Measurements from ENCODE around the gene RBM46.

Gene RBM46, protein sequence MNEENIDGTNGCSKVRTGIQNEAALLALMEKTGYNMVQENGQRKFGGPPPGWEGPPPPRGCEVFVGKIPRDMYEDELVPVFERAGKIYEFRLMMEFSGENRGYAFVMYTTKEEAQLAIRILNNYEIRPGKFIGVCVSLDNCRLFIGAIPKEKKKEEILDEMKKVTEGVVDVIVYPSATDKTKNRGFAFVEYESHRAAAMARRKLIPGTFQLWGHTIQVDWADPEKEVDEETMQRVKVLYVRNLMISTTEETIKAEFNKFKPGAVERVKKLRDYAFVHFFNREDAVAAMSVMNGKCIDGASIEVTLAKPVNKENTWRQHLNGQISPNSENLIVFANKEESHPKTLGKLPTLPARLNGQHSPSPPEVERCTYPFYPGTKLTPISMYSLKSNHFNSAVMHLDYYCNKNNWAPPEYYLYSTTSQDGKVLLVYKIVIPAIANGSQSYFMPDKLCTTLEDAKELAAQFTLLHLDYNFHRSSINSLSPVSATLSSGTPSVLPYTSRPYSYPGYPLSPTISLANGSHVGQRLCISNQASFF

DNA sequence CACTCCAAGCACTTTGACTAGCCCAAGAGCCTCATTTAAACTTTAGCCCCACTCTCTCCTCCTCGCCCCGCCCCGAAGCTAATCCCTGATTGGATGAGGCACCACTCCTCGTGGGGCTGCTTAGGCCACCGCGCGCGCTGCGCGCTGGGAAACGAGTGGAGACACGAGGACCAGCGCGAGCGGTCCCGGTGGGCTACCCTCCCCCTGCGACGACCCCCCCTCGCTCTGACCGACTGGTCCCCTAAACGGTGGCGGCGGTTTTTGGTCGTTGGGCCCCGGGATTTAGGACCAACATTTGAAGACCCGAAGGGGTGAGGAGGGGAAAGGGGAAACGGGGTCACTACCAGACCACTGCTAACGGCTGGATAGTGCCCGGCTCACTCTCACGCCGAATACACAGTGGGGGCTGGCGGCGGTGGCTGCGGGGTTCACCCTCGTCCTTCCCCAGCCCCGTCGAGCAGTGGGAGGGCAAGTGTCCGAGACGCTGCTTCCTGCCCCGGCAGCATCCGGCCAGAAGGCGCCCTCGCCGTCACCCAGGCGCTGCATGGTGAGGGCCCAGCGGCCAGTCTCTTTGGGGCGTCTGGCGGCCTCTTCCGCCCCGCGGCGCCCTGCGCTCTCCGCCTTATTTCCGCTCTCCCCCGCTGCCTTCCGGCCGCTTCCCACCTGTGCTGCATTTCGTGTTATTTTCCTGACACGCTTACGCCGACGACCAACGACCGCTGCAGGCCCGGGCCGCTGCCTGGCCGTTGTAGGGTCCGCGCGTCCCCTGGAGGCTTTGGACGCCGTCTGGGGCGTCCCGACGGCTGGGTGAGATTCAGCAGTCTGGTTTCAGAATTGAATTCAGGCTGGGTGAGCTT lies at the start of gene RBM46:
Gene RBM46, plus strand, starts transcription at position 147 of the 857 bp plus-strand sequence. CDS start 15,481 bp downstream, outside the sequence.
- DNase-seq (ENCODE audit: low read depth) = no peak

DNA sequence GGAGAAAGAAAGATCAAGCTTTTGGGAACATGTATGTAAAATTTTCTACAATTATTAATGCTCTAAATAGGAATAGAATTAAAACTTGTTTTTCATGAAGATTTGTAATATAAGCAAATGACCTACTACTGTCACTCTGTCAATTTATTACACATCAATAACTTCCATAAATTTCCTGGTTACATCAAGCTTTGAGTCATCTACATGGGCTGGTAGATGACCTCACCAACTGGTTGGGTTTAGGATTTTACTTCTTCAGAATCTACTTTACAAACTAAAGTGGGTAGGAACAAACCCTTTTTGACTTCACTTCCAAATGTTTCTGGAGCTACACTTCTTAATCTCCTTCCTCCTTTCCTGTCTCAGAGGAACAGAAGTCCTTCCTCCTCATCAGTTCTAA lies 49.3 kb upstream of the RBM46 start:
- no peak for DNase-seq (ENCODE audit: low read depth)

GRCh38 chr4:154732669-154733068 lies 48.4 kb upstream of the RBM46 start:
- no peak for DNase-seq (ENCODE audit: low read depth)

DNA sequence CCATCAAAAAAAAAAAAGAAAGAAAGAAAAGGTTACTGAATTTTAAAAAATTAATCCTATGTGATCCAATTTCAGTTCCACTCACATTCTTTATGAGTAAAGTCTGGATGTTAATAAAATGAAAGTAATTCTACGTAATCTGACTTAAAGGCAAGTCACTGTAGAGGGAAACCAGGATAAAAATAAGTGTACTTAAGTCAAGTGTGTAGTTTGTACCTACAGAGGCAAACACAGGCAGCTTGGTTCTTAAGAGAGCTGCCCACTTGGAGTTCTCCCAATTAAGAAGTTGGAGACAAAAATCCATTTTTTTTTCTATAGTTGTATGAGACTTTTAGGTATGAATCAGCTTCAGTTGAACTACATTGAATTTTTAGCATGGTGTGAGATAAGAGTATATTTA lies 44.3 kb upstream of the RBM46 start:
- no peak for DNase-seq (ENCODE audit: low read depth)

GRCh38 chr4:154738426-154738825 lies 42.6 kb upstream of the RBM46 start:
- DNase-seq (ENCODE audit: low read depth) = no peak

DNA sequence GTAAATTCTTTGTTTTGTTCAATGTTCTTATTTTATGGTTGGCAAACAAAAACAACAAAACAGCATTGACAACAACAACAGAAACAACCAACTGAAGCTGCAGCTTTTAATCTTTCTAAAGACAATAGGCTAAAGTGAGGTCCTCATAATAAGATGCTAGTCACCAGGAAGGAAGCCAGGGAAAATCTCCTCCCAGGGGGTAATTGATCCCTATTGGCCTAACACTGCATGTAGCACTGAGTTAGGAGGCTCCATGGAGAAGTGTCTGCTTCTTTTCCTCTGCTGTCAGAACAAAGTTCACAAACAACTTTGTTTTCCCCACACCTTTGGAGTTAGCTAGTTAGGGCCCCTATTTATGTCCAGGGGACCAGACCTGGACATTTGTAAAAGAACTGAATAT lies 42.0 kb upstream of the RBM46 start:
- no peak for DNase-seq (ENCODE audit: low read depth)

DNA sequence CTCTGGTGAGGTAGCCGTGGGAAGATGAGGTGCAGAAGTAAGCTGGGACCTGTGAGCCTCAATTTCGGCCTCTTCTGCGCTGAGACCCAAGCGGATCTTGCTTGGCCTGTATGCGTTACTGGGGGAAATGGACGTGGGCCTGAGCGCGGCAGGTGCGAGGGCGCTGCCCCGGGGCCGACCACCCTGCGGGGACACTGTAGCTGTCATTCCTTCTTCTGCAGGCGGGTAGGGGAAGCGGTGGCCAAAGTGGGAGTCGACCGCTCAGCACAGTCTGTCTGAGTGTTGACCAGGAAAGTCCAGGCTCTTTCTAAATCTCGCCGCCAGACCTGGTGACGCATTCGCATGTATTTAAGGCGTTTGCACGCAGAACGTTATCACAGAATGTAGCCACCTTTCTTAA lies 40.6 kb upstream of the RBM46 start:
- no peak for DNase-seq (ENCODE audit: low read depth)

GRCh38 chr4:154741131-154741665 lies 39.9 kb upstream of the RBM46 start:
- DNase-seq (ENCODE audit: low read depth) = no peak

GRCh38 chr4:154741922-154742850 lies 38.9 kb upstream of the RBM46 start:
- DNase-seq (ENCODE audit: low read depth) = no peak

DNA sequence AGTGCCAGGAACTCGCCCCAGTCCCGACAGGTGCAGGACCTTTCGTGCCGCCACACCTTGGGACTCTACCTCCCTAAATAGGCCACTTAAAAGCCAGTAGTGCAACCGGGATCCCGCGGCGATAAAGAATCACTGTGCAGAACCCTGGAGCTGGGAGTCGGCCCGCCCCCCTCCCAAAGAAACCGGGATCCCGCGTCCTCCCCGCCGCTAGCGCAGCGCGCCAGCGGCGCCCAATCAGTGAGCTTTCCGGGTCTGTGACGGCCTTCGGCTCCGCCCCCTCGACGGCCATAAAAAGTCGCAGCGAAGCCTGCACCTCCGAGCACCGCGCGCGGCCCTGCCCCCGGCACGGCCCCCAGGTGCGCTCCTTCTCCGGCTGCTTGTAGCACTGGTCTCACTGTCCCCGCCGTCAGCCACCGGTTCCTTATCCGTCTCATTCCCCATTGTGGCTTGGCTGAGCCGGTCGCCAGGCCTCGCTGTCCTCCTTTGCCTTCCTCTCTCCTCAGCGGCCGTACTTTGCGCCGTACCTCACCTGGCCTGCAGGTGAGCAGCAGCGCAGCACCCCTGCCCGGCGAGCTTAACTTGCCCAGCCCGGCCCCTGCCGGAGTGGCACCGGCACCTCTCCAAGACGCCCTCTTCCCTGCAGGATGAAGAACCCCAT lies 37.3 kb upstream of the RBM46 start, which contains the start of gene LRAT:
Gene LRAT, plus strand, starts transcription at position 318 of the 658 bp plus-strand sequence. Its CDS starts 327 bp downstream, at position 645.
- no peak for DNase-seq (ENCODE audit: low read depth)

DNA sequence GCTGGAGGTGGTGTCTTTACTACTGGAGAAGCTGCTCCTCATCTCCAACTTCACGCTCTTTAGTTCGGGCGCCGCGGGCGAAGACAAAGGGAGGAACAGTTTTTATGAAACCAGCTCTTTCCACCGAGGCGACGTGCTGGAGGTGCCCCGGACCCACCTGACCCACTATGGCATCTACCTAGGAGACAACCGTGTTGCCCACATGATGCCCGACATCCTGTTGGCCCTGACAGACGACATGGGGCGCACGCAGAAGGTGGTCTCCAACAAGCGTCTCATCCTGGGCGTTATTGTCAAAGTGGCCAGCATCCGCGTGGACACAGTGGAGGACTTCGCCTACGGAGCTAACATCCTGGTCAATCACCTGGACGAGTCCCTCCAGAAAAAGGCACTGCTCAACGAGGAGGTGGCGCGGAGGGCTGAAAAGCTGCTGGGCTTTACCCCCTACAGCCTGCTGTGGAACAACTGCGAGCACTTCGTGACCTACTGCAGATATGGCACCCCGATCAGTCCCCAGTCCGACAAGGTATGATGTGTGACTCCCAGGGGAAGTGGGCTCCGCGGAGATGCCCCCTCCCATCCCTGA lies 36.6 kb upstream of the RBM46 start:
- no peak for DNase-seq (ENCODE audit: low read depth)

- DNase-seq (ENCODE audit: low read depth) = no peak
Measured at GRCh38 chr4:154757713-154758112, 23.4 kb upstream of the RBM46 start.

DNA sequence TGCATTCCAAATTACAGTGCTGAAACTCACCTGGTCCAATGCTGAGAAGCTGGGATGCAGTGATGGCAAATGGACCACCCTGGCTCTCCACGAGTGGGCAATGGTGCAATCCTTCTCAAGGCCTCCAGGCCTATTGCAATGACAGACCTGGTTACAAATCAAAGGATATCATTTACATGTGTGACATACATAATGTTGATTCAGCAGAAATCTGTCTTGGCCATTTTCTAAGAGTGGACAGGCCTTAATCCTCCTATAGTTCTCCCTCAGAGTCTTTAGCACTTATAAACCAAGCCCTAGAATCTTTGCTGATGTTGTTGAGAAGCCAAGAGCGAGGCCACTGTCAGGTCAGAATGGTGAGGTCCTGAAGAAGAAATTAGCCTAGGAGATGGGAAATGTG lies 20.2 kb upstream of the RBM46 start:
- no peak for DNase-seq (ENCODE audit: low read depth)

- DNase-seq (ENCODE audit: low read depth) = no peak
Measured at GRCh38 chr4:154778264-154778663, 2.8 kb upstream of the RBM46 start.

DNA sequence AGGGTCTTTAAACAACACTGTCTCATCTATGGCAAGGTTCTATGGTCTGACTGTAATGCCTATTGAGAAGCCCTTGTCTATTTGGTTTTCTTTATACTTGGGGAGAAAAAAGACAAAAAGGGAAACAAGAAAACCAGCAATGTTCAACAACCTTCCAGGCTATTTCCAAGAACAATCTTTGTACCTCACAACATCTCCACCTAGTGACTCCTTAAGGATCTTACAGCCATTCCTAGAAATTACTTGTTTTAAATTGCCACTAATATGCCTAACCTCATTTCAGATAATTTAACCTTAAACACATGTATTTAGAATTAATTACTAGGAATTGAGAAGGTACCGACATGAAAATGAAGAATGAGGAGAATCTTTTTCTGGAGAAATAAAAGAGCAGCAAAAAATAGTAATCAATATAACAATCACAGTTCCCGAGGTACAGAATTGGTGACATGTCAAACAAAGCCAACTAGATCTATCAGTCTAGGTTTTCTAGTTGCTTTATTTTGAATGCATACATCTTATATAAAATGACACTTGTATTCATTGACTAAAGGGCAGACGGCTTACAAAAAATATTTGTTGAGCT lies 1.6 kb upstream of the RBM46 start:
- no peak for DNase-seq (ENCODE audit: low read depth)

DNA sequence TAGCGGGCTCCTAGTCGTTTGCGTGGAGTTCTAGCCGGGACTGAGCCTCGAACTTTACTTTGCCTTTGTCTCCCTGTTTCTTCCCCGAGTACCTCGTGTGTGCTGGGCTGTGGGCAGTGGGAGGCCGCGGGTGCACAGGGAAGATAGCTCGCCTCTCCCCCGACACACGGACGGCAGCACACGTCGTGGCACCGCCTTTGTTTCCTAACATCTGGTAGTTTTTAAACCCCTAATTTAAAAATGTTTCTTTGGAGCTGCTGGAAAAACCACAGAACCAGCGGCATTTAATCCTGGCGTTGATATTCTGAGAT lies 866 bp downstream of the RBM46 start:
- DNase-seq (ENCODE audit: low read depth) = no peak

- DNase-seq (ENCODE audit: low read depth) = no peak
Measured at GRCh38 chr4:154807042-154807630, 26.1 kb downstream of the RBM46 start.

DNA sequence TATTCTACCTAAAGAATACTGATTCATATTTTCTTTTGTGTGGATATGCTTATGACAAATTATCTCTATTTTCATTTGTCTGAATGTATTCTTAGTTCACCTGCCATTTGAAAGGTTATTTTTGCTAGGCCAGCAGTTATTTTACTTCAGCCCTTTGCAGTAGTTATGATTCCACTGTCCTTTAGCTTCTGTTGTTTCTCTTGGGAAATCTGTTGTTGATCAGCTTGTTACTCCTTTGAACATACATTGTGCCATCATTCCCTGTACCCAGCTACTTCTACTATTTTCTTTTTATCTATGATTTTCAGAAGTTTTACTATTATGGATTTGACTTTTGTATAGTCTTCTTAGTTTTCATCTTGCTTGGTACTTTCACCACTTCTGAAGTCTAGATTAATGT lies 37.2 kb downstream of the RBM46 start:
- DNase-seq (ENCODE audit: low read depth) = no peak

GRCh38 chr4:154822775-154823174 lies 41.7 kb downstream of the RBM46 start:
- no peak for DNase-seq (ENCODE audit: low read depth)

DNA sequence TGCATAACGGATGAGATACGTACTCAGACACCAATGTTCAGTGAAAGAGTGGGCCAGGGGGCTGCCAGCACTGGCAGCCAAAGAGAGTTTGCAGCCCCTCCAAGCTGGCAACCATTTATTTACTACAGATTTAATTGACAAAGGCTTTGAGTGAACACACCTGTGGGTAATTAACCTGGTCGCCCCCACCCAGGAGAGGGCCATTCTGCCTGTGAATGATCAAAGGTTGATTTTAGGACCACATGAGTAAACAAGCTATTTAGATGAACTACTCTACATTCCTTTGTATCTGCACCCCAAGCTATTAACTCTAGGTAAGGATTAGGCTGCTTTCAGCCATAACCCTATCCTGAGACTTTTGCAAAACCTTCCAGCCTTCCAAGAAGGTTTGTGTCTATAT lies 55.0 kb downstream of the RBM46 start:
- DNase-seq (ENCODE audit: low read depth) = no peak
